HTERT RPE-1 (cell line): Measurements from ENCODE around the gene PTPRC.

Experiments used
- in situ Hi-C: fragments of 300-500 bp; cut with MboI; formaldehyde crosslinking; loops from 4 replicates; pipeline ENCODE4 v1.14.3; 2020; ENCODE audit warnings: low sequenced_read_pairs

The PTPRC gene

DNA sequence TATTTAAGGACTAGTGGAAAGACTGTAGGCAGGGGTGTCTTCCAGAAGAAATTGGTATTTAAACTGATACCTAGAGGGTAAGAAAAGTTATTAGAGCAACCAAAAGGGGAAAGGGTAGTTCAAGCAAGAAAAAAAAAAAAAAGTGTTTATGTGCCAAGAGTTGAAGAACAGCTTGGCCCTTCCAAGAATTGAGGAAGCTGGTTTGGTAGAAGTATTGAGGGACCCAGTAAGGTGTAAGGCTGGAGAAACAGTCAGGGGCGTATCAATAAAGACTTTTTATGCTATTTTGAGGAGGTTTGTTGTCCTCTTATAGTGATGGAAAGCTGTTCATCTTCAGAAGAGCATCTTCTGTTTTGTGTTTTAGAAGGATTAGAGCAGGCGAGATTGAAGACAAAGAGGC, 108.3 kb downstream of the PTPRC start:
- in situ Hi-C loops, result no loop called here

GRCh38 chr1:198749279-198749678, 110.4 kb downstream of the PTPRC start:
- in situ Hi-C loops, result no loop called here

DNA sequence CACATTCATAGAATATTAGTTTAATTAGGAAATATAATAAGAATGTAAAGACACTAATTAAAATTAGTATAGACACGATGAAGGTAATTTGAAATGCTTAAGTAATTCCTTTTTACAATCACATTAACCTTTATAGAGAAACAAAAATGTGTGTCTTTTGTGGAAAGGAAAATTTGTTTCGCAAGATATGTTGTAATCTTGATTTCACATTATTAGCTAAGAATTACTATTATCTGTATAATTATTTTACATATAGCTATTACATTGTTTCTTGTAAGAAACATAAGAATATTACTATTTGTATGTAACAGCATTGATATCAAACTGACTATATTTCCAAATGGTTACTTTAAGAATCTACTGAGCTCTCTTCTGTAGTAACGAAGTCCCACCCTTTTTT, 111.2 kb downstream of the PTPRC start:
- in situ Hi-C loops, result no loop called here

DNA sequence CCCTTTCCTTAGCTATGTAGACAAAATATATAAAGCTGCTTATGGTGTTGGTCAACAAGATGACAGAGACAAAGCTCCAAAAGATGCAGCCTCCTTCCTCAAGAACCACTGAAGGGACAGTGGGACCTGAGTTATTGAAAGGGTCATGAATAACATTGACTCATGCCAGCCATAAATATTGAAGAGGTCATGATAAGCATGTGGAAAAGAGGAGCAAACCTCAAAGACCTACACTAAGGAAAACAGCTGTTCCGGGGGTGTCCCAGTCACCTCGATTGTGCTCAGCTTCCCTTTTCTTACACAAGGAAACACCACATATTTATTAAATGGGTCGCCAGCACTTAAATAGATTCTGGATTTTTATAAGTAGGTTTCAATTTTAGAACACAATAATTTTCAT, 112.9 kb downstream of the PTPRC start:
- in situ Hi-C loops, result no loop called here

DNA sequence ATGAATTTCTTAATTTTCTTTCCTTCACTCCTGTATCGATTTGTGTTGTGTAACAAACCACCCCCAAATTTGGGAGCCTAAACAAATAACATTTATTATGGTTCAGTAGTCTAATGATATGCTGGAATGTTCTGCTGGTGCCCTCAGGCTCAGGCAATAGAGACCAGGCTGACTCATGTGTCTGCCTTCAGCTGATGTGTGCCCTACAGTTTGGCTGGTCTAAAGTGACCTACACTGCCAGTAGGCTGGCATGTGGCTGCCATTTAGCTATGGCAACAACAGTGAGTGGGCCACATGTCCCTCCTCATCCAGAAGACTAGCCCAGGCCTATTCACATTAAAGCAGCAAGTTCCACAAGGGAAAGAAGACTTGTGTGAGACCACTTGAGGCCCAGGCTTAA, 115.8 kb downstream of the PTPRC start:
- in situ Hi-C loops, result no loop called here

DNA sequence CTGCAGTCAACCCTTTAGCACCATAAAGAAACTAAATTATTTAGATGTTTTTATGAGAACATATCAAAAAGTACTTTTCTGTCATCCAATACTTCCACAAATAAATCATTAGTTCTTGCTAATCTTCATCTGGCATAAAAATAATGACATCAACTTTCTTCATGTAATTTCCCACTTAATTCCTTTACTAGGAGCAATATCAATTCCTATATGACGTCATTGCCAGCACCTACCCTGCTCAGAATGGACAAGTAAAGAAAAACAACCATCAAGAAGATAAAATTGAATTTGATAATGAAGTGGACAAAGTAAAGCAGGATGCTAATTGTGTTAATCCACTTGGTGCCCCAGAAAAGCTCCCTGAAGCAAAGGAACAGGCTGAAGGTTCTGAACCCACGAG, 116.9 kb downstream of the PTPRC start:
- in situ Hi-C loops, result no loop called here

- in situ Hi-C loops, result no loop called here
These were observed 117.6 kb downstream of the PTPRC start for GRCh38 chr1:198756470-198756869.

DNA sequence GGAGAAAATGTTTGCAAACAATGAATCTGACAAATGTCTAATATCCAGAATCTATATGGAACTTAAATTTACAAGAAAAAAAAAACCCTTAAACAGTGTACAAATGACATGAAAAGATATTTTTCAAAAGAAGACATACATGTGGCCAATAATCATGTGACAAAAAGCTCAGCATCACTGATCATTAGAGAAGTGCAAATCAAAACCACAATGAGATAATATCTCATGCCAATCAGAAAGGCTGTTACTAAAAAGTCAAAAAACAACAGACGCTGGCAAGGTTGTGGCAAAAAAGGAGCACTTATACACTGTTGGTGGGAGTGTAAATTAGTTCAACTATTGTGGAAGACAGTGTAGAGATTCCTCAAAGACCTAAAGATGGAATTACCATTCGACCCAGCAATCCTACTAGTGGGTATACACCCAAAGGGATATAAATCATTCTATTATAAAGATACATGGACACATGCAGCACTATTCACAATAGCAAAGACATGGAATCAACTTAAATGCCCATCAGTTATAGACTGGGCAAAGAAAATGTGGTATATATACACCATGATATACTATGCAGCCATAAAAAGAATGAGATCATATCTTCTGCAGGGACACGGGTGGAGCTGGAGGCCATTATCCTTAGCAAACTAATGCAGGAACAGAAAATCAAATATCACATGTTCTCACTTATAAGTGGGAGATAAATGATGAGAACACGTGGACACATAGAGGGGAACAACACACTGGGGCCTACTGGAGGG, 123.2 kb downstream of the PTPRC start:
- in situ Hi-C loops, result no loop called here

- in situ Hi-C loops, result no loop called here
These were observed 124.5 kb downstream of the PTPRC start for GRCh38 chr1:198763298-198763714.

DNA sequence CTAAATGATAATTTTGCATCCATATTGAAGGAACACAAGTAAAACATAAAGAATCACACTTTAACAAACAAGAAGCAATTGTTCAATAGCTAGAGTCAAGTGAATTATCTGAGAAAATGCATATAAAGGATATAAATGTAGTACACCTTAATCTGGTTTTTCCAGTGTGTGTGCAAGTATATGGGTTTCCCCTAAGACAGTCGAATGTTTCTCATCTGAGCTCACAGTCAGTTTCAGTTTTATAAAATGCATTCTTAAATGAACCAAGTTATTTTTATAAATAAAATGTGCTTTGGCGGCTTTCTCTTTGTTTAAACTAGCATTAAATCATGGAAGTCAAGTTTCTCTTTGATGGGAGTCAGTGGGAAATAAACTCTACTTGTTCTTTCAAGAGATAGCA, 125.9 kb downstream of the PTPRC start:
- in situ Hi-C loops, result no loop called here

- in situ Hi-C loops, result no loop called here
These were observed 126.6 kb downstream of the PTPRC start for GRCh38 chr1:198765416-198765815.

DNA sequence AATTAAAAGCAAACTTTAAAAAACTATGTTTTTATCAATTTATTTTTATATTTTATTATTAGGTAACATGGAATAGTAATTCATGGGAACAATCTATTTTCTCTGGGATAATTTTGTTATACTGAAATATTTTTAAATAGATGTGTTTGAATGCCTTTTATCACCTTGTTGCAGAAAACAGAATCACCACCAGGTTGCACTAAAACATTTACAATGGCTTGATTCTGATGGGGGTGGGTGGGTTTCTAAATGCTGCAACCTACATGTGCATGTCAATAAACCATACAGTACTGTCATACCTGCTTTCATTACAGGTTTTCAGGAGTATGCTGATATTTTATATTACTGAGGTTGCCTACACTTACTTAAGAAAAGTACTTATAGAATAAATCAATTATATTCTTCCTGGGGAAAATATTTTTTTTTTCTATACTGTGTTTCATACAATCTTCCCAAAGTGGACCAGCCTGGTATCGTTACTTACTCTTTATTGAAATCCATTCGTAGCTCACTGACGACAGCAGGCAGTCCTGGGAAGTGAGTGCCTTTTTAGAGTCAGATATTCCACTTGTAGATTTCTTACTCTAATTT, 132.8 kb downstream of the PTPRC start:
- in situ Hi-C loops, result no loop called here

DNA sequence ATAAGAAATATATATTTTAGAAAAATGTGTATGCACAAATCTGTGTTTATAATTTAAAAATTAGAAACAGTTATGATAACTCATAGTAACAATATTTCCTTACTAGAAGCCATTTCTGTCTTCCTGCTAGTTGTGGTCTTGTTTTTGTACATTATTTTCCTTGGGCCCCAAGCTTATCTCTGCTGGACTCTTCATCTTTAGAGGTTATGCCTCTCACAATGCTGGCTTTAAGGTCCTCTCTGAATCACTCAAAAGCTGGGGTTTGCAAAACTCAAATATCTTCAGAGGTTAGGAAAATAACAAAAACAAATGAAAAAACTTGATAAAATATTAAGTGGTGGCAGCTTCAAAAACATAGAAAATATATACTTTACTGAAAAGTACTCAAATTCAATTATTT, 133.8 kb downstream of the PTPRC start:
- in situ Hi-C loops, result no loop called here

DNA sequence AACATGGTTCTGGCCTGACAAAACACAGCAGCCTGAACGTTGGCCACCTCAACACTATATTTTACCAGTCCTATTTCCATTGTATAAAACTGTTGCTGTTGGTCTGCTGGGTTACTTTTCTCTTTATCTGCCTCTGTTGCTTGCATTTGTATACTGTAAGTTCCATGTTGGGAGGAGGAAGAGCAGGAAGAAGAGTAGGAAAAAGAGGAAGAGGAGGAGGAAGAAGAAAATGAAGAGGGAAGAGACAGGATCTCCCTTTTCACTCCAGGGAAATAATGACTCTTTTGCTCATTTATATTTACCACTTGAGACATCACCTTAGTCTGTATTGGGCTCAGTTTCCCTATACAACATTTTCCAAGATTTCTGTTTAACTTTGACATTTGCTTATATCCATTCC, 134.2 kb downstream of the PTPRC start:
- in situ Hi-C loops, result no loop called here

DNA sequence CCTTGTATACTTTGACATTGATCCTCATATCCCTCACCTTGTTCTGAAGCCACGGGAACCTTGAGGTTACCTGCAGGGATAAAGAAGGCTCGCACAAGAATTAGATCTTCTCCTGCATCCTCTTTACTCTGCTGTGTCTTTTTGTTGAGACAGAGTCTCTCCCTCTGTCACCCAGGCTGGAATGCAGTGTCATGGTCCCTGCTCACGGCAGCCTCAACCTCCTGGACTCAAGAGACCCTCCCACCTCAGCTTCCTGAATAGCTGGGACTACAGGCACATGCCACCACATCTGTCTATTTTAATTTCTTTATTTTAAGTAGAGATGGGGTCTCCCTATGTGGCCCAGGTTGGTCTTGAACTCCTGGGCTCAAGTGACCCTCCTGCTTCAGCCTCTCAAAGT, 134.7 kb downstream of the PTPRC start:
- in situ Hi-C loops, result no loop called here

GRCh38 chr1:198774421-198774820, 135.6 kb downstream of the PTPRC start:
- in situ Hi-C loops, result no loop called here

DNA sequence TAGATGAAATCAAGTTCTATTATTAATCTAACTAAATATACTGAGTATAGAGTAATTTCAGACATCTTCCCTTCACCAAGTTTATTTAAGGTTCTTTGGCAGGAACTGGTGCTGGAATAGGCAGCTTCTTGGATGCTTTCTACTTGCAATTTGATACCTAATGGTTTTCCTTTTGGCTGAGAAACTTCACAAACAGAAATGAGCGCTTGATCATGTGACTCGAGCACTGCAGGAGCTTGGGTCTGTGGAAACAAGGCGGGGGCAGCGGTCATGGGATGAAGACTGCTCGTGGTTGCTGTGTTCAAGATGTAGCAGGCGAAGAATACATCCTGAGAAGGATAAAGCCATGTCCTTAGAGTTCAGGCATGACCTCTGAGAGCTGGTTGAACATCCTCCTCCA, 136.8 kb downstream of the PTPRC start:
- in situ Hi-C loops, result no loop called here

DNA sequence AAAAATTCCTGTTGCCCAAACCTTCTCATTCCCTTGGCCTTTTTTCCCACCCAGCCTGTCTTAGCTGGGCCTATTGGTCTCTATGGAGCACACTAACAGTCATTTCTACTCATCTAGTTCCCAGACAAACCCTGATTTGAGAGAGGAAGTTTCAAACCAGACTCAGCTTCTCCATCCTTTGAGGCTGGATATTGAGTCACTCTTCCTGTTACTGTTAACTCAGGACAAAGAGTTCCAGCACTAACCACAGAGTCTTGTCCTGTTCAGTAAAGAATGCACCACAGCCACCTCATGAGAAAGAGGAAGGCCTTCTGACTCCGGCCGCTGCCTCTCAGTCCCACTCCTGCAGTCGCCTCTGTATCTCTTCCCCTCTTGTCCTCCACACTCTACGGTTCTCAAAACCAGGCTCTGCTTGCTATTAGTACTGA, 137.8 kb downstream of the PTPRC start:
- in situ Hi-C loops, result no loop called here

GRCh38 chr1:198778049-198778448, 139.2 kb downstream of the PTPRC start:
- in situ Hi-C loops, result no loop called here

DNA sequence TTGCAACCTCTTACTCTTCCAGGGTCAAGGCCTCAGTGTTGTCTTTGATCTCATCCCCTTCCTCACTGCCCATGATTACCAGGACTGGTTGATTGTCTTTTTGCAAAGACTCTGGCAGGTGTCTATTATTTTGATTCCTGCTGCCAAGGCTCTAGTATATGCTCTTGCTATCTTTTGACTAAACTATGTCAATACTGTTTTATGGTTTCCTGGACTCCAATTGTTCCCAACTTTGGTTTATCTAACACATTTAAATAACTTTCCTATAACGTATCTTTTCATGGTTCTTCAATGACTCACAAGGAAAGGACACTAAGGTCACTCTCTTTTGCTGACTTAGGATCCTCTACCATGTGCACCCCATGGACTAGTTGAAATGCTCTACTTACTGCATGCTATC, 141.5 kb downstream of the PTPRC start:
- in situ Hi-C loops, result no loop called here

DNA sequence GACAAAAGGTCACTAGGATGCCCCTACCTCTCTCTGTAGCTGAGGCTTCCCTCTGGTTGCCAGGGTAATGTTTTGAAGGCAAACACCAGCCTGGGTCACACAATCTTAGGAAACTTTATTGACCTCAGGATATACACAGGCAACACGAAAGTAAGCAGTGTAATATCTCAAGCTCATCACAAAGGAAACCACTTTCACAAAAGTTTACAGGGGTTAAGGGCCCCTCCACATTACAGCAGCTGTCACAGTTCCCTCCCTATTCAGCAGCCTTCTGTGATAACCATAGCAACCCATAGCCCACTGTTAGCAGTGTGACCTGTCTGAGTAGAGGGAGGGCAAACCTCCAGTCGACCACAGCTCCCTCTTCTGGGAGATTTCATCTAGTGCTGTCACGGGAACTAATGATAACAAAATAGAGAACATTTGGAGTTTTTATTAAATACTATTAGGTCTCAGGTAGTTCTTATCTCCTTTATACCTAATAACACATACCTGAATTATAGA, 149.8 kb downstream of the PTPRC start:
- in situ Hi-C loops, result no loop called here

GRCh38 chr1:198793714-198794113, 154.9 kb downstream of the PTPRC start:
- in situ Hi-C loops, result no loop called here

DNA sequence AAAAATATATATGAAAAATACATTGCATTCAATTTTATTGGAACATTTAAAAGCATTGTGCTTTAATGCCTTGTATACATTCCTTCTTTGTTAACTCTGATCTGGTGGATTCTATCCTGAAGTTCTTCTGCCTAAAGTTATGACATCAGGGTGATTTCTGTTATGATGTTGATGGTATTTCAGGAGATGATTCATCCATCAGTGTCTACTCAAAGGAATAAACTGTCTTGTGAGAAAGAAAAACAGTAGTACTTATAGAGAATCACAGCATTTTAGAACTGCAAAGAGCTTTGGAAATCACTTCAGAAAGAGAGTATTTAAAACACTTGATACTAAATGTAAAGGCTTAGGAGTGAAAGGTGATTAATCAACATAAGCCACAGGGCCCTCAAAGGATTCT, 155.7 kb downstream of the PTPRC start:
- in situ Hi-C loops, result no loop called here
